NCI-H82 treated with DMSO at 0.1 percent for 48 hours (cell line): Measurements from ENCODE around the gene HOXB2.

ENCODE experiments used
- DNase-seq: peaks from one replicate; lab custom pipeline; 2025; ENCODE audit not compliant: unreplicated experiment; lab: John Stamatoyannopoulos, UW

Gene HOXB2

DNA sequence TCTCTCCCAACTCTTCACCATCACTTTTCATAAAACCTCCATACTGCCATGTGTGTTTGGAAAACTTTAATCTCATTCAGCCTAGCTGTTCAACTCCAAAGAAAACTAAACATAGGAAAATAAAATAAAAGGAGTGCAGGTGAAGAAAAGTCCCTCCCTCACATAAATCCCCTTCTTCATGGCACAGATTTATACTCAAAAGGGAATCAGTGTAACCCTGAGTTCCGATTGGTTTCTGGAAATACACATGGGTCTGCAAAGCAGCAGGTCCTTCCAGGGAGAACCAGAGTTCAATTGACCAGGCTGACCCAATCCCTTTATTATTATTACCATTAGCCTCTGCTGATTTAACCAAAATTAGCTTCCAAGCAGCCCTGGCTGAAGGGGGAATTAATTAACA lies 8.9 kb upstream of the HOXB2 start:
- DNase-seq, result no peak

GRCh38 chr17:48553190-48553547 lies 8.3 kb upstream of the HOXB2 start:
- no peak for DNase-seq

- no peak for DNase-seq
These were observed 7.7 kb upstream of the HOXB2 start for GRCh38 chr17:48552466-48553189.

GRCh38 chr17:48551596-48552465 lies 6.9 kb upstream of the HOXB2 start:
- DNase-seq, result no peak

DNA sequence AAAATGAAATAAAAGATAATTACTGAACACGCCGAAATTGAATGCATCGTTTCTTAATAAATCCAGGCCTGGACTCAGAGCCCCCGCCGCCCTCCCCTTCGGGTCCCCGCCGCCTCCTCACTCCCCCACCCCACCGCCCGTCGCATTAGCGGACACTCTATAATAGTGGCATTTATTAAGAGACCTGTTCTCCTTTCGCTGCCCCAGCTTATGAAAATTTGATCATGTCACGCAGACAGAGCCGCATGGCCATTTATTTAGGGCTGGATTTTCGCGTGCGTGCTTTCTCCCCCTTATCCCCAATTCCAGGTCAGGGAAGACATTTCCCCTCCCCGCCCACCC lies 6.3 kb upstream of the HOXB2 start:
- no peak for DNase-seq

DNA sequence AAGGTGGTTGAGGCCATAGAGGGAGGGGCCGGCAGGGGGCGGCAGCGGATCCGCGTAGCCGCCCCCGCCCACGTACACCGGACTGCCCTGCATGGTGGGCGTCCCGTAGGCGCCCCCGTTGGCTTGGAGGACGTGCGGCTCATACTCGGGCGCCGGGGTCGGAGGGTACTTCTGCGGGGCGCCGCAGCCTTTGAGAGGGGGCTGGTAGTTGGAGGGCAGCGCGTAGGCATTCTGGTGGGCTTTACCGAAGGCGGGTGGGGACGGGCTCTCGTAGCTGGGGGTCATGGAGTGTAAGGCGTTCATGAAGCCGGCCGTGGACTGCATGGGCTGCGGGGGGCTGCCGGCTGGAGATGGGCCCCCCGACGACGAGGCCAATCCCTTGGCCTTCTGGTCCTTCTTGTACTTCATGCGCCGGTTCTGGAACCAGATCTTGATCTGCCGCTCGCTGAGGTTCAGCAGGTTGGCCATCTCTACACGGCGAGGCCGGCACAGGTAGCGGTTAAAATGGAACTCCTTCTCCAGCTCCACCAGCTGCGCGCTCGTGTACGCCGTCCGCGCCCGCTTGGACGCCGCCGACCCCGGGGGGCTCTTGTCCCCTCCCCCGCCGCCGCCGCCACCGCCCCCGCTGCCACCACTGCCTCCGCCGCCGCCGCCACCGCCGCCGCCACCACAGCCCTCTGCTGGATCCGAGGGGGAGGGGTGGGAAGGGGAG lies 5.7 kb upstream of the HOXB2 start:
- no peak for DNase-seq

DNA sequence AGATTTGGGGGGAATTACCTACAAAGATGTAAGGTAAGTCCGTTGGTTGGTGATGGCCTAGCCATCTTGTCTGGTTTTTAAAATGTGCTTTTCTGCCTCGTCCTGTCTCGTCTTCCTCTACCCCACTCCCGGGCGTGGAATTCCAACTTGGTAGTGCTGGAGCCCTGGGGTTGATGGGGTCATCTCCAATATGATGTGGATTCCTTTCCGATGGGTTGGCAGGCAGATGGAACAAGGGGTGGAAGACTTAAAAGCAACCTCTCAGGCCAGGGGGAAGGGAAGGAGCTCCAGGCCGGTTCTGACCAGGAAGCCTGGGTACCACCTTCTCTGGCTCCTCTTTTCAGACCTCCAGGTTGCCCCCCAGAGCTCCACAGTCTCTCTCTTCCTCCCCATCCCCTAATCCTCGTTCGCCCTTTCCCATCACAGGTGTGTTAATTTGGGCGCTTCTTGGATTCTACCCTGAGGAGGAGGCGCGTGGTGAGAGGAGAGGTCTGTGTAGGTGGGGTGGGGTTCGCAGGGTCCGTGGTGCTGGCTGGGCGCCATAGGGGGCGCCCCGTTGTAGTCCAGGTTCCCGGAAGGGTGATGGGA lies 5.1 kb upstream of the HOXB2 start:
- DNase-seq, result no peak

GRCh38 chr17:48549281-48549630 lies 4.3 kb upstream of the HOXB2 start:
- DNase-seq, result no peak

- no peak for DNase-seq
These were observed 3.8 kb upstream of the HOXB2 start for GRCh38 chr17:48548523-48549280.

DNA sequence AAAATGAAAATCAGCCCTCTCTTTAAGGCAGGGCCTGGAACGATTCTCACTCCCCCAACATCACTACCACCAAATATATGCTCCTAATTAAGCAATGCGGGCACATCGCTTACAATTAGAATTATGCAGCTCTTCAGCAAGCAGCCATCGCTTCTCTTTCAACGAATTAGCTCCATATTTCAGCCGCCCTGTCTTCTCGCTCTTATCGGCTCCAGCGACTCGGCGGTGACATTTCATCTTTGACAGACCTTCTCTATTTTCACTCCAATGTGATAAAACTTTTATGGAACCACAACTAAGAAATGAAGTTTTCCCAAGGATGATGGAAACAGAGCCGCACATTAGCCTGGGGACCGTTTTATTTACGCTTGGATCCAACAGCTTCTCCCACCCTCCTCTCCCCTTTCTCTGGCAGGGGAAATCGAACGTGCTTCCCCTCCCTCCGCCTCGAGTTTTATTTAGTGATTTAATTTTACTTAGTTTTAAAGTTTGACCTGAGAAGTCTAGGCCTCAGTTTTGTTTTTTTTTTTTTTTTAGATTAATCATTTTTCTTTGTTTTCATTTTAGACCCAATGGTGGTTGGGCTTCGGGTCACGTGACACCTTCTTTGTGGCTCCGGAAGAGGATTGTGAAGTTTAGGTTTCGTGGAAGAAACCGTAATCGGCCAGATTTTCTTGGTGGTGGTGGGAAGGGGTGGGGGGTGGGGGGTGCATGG lies 3.1 kb upstream of the HOXB2 start:
- no peak for DNase-seq

DNA sequence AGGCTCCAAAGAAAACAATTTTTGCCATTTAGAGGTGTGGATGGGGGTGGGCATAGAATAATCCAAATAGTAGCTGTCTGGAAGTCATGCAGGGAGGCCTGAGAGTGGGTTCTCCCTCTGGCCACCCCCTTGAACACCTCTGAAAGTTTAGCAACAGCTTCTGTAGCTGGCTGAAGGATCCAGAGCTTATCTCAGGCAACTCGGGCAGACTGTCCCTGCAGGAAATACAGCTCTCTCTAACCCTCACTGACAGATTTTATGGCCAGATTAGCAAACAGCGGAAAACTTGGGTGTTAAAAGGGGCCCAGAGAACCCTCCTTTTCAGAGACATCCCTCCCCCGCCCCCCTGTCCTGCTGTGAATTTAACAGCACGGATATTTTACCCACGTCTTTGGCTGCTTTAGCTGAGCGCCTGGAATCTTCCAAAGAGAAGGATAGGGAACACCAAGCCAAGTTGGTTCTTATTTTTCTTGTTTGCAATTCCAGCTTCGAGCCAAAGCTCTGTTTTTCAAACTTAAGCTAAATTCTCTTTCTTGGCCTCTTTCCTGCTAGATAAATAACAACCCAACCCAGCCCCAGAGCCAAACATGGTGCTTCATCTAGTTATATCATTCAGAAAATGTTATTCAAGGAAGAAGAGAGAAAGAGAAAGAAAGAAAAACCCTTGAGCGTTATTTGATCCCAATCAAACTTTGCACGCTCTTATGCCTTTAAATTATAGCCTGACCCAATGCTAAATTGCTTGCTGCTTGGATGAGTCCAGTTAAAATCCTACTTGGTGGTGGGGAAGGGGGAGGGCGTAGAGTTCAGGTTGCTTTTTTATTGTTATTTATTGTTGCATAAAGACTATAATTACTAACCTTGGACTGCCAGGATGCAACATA lies 2.3 kb upstream of the HOXB2 start:
- no peak for DNase-seq

- DNase-seq, result no peak
These were observed 1.4 kb upstream of the HOXB2 start for GRCh38 chr17:48546137-48546923.

- DNase-seq, result no peak
These were observed 630 bp upstream of the HOXB2 start for GRCh38 chr17:48545539-48545938.

- DNase-seq, result no peak
These were observed 424 bp downstream of the HOXB2 start for GRCh38 chr17:48544349-48545021.

- no peak for DNase-seq
These were observed 1.0 kb downstream of the HOXB2 start for GRCh38 chr17:48543854-48544348.

DNA sequence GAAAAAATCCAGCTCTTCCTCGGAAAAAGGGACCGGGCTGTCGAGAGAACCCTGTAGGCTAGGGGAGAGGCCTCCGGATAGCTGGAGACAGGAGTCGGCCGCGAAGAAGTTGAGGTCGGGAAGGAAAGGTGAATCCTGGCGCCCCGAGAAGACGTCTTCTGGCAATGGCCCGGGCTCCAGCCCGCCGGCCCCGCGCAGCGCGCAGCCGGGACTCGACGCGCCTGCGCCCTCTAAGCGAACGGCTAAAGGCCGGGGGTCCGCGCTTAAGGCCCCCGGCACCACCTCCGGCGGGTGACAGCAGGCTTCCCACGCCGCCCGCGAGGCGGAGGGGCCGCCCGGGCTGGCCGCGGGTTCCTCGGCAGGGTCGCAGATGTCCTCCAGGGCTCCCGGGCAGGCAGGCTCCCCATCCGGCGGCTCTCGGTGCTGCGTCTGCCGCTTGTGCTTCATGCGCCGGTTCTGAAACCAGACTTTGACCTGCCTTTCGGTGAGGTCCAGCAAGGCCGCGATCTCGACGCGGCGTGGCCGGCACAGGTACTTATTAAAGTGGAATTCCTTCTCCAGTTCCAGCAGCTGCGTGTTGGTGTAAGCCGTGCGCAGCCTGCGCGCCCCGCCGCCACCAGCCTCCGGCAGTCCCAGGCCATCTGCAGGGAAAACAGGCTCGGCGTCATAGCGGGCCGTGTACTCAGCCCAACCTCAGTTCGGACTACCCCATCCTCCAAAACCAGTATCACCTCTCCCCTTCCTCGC lies 1.6 kb downstream of the HOXB2 start:
- no peak for DNase-seq

DNA sequence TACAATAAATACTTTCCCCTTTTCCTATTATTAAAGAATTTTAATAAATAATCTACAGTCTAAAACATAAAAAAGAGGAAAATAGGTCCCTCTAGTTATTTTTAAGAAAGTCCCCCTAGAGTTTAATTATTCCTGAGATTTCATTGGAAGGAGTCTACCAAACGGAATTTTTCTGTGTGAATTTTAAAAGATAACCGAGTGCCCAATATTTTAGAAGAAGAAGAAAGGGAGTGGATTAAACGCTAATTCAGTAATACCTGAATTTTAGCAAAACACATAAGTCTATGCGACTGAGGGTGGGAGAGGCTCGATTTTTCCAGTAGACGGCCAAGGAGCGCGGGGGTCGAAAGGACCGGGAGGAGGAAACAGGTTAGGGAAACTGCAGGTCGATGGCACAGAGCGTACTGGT lies 2.2 kb downstream of the HOXB2 start:
- no peak for DNase-seq
